HTR-8/SVneo (cell line): ENCODE data around the gene RNF181.
"Not testable (repeated sequence)": the region's sequence is repeated elsewhere in the genome, so short reads cannot be mapped to it uniquely, and the experiment has no call there.

ENCODE experiments used
- DNase-seq: peaks from one replicate; pipeline ENCODE4 v3.0.0; 2011; ENCODE audit warnings: low spot score, mixed read lengths; ENCODE audit not compliant: insufficient read length
- FAIRE-seq: peaks from 2 replicates; lab custom pipeline; 2011; peaks lifted over from hg19 to GRCh38; lab: Jason Lieb, UNC

RNF181 gene

GRCh38 chr2:85611217-85611704 lies 15.7 kb downstream of the RNF181 start:
- no peak for FAIRE-seq
- no peak for DNase-seq

- peak; percentile 49 for FAIRE-seq
- DNase-seq = peak; percentile 95
Measured at GRCh38 chr2:85611705-85612587, 16.4 kb downstream of the RNF181 start, which contains the start of gene C2orf68. TSS of gene C2orf68 (minus strand) at chr2:85612066. CDS start at chr2:85611984, 82 bp downstream.

- FAIRE-seq (no peak), DNase-seq (no peak)
Measured at GRCh38 chr2:85613717-85614515, 18.4 kb downstream of the RNF181 start.

GRCh38 chr2:85614757-85615156 lies 19.2 kb downstream of the RNF181 start:
- DNase-seq, FAIRE-seq: not testable (repeated sequence)

GRCh38 chr2:85615413-85615728 lies 19.8 kb downstream of the RNF181 start:
- no peak for FAIRE-seq
- no peak for DNase-seq

GRCh38 chr2:85617723-85618122 lies 22.2 kb downstream of the RNF181 start:
- FAIRE-seq, DNase-seq: not testable (repeated sequence)

- FAIRE-seq = no peak
Measured at GRCh38 chr2:85619617-85620016, 24.1 kb downstream of the RNF181 start.

GRCh38 chr2:85621338-85621737 lies 25.8 kb downstream of the RNF181 start:
- FAIRE-seq (no peak), DNase-seq (no peak)

More at GRCh38 chr2:85619617-85620016, 24.1 kb downstream of the RNF181 start:
- no peak for DNase-seq

- FAIRE-seq (no peak), DNase-seq (no peak)
Measured at GRCh38 chr2:85623991-85624390, 28.4 kb downstream of the RNF181 start.

GRCh38 chr2:85628658-85629057 lies 33.1 kb downstream of the RNF181 start:
- FAIRE-seq (no peak), DNase-seq (no peak)

- FAIRE-seq (no peak), DNase-seq (no peak)
Measured at GRCh38 chr2:85631316-85631715, 35.8 kb downstream of the RNF181 start.

- FAIRE-seq (no peak), DNase-seq (no peak)
Measured at GRCh38 chr2:85635011-85635410, 39.5 kb downstream of the RNF181 start.

- no peak for DNase-seq
Measured at GRCh38 chr2:85635636-85636035, 40.1 kb downstream of the RNF181 start.

GRCh38 chr2:85642725-85643124 lies 47.2 kb downstream of the RNF181 start:
- FAIRE-seq = no peak
- no peak for DNase-seq

More at GRCh38 chr2:85635636-85636035, 40.1 kb downstream of the RNF181 start:
- no peak for FAIRE-seq

GRCh38 chr2:85644909-85645308 lies 49.4 kb downstream of the RNF181 start:
- DNase-seq = no peak
- FAIRE-seq = no peak

- no peak for DNase-seq
- FAIRE-seq = no peak
Measured at GRCh38 chr2:85646166-85646565, 50.6 kb downstream of the RNF181 start.
